Stimulated activated naive CD8-positive, alpha-beta T cell treated with anti-CD3 and anti-CD28 coated beads, Interleukin-15, Interleukin-2, amounts not matched to agents 100 U/mL and 50 U/mL, for 24 hours (primary cell): ENCODE results near the gene GNAI2.
A peak's percentile ranks its signal among the peaks of the same experiment; 100 is the strongest.
"Not testable (repeated sequence)": the region's sequence is repeated elsewhere in the genome, so short reads cannot be mapped to it uniquely, and the experiment has no call there.

Source experiments
- ATAC-seq: fragments of 150-1000 bp; cut with Tn5 transposase; one replicate; pipeline ENCODE4 v1.10.0; 2021
- DNase-seq: peaks from one replicate; pipeline ENCODE4 v3.0.0; 2021

Gene GNAI2

DNA sequence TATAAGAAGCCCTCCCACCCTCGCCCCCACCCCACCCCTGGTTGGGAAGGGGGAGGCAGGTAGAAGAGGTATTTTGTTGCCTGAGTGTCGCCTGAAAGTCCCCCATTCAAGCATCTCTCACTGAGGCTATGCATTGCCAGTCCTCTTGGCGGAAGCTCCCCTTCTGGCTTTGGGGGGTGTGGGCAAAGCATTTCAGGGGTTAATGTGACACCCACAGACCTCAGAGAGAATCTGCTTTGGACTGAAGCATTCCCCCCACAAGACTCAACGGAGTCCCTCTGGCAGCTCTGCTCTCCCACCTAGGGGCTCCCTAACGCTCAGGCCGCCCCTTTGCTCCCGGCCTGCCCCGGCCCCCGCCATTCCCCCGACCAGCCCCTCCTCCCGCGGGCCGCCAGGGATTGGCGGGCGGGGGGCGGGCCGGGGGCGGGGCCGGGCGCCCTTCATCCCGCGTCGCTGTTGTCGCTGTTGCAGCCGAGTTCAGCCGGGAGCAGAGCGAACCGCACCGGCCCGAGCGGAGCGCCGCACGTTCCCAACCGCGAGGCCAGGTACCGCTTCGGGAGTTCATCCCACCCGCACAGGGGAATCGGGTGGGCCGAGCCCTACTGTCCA is 31.1 kb upstream of the GNAI2 start, which contains the start of gene SLC38A3:
SLC38A3 (plus strand) TSS at position 468 of the 609 bp plus-strand sequence. CDS start 8,929 bp downstream, outside the sequence.
- ATAC-seq (peak; percentile 26), DNase-seq (peak; percentile 12)

DNA sequence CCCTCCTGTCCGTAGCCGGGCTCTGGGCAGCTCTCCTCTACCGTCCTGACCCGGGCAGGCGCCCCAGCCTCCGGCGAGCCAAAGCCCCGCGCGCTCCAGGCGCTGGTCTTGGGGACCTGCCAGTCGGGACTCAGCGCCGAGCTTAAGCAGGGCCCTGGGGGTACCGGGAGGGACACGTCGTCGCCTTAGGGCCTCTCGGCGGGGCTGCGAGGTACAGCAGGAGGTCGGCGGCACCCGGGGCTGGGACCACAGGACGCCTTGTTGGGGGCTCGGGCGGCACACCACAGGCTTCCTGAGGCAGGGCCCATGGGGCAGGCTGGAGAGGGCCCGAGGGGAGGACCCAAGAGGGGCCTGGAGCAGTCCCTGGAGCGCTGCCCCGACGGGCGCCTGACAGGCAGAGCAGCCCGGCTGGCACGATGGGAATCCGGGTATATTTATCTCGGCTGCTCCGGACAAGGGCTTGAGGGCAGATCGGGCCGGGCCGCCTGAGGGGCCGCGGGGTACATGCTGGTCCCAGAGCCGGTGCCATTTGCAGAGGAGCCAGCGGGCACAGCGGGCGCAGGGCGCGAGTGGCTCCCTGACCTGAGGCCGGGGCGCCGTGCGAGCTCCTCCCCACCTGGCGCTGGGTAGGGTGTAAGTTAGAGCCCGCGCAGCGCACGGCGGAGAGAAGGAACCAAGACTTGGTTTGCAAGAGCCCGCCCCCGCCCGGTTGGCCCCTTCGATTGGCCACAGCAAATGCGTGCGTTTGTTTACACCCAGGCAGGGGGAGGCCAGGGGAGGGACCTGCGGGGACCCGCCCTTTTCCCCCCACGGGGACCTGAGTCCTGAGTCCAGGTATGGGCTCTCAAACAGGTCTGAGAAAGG is 30.4 kb upstream of the GNAI2 start:
- DNase-seq (peak; percentile 41), ATAC-seq (peak; percentile 30)

DNA sequence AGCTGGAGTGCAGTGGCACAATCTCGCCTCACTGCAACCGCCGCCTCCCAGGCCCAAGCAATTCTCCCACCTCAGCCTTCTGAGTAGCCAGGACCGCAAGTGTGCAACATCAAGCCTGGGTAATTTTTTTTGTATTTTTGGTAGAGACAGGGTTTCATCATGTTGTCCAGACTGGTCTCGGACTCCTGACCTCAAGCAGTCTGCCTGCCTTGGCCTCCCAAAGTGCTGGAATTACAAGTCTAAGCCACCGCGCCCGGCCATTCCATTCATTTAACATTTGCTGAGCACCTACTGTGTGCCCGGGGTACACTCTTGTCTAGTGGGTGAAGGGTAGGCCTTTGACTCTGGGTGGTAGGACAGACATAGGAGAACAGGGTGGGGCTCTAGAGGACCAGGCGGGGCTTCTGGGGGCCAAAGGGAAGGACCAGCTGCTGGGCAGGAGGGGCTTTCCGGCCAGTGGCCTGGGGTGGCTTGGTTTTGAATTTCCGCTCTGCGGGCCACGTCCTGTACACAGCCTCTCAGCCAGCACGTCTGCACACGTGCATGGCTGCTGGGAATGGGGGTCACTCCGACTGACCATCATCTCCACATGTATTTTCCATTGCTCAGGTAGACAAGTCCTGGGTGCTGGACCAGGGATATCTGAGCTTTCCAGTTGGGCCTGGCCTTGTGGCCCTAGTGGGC is 28.5 kb upstream of the GNAI2 start:
- no peak for DNase-seq
- ATAC-seq = no peak

DNA sequence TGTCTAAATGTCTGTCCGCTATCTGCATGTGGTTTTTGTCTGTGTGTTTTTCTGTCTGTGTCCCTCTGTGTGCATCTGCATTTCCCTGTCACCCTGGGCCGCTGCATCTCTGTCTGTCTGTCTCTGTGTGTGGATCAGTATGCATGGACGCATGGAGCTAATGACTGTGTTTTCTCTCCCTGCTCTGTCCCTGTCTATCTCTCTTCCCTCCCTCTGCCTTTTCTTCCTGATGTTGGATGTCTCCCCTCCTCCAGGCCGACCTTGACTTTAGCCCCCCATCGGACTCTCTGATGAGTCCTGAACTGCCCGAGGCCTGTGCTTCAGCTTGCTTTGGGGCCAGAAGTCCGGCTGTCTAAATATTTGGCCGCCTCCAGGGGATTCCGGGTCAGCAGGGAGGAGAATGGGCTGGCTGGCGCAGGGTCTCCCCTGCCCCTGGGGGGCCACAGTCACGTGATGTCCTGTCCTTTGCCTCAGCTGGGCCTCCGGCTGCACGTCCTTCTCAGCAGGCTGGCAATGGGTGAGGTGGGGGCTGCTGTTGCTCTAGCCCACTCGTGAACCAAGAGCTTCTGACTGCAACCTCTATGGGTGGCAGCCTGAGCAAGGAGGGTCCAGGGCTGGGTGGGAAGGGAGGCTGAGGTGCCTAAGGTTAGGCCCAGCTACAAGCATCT is 27.2 kb upstream of the GNAI2 start:
- DNase-seq = no peak
- ATAC-seq = no peak

DNA sequence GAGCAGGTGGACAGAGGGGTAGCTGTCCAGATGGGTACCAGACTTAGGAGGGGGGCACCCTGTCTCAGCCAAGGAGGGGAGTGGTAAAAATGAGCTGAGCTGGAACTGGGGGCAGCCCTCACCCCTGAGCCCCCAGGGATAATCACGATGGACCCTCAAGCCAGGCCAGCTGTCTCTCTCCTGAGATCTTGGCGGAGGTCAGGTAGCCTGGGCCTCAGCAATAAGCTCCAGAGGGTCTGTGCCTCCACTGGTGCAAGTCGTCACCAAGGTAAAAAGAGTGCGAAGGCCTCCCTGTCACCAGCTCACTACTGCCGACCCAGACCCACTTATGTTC is 25.9 kb upstream of the GNAI2 start:
- DNase-seq = no peak
- ATAC-seq = no peak

DNA sequence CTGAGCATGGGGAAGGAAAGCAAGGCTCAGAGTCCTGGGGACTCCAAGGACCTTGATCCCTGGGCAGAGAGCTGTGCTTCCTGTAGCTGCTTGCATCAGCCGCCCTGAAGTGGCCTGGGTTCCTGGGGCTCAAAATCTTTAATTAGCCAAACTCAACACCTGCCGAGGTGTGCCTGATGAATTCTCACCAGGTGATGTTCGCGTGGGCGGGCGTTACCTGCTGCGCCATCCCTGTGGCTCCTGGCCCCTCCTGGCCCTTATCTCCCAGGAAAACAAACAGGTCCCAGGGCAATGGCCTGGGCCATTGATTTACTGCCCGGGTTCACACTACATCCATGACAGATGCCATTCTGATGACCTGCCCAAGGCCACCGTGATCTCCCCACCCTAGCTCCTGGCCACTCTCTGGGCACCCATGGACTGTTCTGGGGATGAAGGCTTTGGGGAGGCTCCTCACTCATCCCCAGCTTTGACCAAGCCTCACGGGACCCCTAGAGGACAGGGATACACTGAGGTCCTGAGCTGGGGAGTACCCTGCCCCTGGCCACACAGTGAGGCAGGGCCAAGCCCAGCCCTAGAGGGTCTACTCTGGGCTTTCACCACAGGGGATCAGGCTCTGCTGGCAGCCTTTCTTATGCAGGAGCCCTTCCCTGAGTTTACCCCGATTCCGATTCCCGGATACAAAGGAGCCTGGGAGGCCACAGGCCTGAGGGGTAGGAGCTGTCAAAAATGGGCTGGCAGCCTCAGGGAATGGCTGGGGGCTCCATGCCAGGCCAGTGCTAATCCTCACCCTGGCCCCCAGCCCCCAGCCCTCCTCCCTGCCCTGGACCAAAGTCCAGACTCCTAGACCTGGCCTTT is 25.3 kb upstream of the GNAI2 start:
- DNase-seq (no peak), ATAC-seq (no peak)

DNA sequence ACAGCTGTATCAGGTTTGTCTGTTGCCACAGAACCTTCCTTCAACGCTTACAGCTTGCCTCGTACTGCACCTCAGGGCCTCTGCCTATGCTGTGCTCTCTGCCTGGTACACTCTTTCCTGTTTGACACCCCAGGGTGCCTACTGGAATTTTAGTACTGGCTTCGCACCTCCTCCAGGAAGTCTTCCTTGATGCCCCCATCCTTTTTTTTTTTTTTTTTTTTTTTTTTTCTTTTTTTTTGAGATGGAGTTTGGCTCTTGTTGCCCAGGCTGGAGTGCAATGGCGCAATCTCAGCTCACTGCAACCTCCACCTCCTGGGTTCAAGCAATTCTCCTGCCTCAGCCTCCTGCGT is 24.7 kb upstream of the GNAI2 start:
- not testable (repeated sequence) for DNase-seq, ATAC-seq

DNA sequence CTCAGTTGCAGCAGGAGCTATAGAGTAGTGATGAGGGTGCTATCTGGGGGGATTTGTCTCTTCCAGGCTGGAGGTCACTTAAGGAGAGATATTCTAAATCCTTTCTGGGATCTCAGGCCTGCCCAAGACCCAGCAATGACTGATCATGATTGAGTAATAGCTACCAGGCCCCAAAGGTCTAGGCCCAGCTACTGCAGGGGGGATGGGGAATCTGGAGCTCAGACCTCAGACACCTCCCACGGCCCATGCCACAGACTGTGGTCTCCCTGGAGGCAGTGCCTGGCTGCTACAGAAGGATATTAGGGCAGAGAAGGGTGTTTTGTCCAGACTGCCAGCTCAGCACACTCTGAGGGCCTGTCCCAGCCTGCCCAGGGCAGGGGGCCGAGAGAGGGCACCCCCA is 24.1 kb upstream of the GNAI2 start:
- peak; percentile 68 for DNase-seq
- peak; percentile 90 for ATAC-seq

DNA sequence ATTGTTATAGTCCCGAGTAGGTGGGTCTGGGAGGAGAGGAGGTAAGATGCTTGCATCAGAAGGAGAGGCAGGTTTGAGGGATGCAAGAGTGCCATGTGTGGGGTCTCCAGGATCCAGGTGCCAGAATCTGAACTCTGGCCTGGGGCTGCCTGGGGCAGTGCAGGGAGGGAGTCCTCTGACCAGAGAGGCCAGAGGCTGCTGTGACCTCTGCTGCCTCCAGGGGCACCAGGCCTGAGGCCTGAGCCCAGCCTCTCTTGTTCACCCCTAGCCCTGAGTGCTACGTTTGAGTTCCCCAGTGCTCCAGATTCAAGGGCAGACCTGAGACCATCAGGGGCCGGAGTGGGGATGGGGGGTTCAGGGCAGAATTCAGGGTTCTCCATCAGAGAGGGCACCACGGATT is 23.5 kb upstream of the GNAI2 start:
- DNase-seq (no peak), ATAC-seq (no peak)

DNA sequence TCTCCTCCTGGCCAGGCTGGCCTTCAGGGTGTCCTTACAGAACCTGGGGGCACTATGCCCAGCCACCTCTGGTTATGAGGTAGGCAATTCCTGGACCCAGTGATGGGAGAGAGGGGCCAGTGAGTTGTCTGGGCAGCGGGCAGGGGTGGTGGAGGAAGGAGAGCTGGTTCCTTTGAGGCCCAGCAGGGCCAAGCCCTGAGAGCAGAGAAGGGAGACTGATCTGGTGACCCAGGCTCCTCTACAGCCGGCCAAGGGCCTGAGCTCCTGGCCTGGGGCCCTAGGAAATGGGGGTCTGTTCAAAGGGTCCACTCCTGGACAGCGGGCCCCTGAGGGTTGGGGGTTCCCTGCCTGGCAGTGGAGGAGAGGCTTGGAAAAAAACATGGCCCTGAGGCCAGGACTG is 23.0 kb upstream of the GNAI2 start:
- DNase-seq (no peak), ATAC-seq (no peak)

DNA sequence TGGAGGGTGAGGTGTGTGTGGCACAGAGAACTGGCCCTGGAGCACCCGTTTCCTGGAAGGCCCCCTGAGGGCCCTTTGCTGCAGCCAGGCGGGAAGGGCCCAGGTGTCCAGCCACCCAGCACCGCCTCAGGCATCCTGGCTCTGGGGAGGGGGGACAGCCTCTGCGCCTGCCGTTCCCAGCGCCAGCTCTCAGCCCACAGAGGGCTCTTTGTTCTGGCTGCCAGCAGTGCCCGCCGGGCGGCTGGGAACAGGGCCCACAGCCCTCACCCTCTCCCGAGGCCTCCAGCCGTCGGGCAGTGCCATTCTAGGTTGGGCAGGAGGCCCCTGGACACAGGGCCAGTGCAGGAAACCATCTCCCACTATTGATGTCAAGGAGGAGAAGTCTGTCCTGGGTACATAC is 22.6 kb upstream of the GNAI2 start:
- ATAC-seq = no peak
- no peak for DNase-seq

DNA sequence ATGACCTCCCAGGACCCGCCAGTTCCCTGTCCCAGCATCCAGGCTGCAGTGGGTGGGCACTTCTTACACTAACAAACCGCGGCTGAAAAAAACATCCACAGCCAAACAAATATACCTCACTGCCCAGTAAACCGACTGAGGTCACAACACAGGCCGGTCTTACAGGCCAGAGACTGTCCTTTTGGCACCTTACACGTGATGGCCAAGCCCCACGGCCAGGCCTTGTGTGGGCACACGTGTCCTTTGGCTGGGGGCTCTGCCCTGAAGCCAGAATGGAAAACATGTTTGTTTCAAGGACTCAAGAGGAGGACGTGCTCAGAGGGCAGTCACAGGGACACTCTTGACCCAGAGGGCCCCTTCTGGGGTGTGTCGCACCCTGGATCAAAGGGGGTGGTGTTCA is 21.2 kb upstream of the GNAI2 start:
- DNase-seq (no peak), ATAC-seq (no peak)

DNA sequence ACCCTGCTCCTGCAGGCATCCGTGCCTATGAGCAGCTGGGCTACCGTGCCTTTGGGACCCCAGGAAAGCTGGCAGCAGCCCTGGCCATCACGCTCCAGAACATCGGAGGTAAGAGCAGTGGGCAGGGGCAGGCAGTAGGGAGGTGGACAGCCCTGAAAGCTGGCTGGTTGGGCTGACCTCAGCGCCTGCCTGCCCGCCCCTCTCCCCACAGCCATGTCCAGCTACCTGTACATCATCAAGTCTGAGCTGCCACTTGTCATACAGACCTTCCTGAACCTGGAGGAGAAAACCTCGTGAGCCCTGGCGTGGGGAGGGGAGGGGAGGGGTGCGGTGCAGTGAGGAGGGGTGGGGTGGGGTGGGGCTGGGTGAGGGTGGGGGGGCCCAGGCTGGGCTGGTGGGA is 20.5 kb upstream of the GNAI2 start:
- no peak for DNase-seq
- ATAC-seq = no peak

DNA sequence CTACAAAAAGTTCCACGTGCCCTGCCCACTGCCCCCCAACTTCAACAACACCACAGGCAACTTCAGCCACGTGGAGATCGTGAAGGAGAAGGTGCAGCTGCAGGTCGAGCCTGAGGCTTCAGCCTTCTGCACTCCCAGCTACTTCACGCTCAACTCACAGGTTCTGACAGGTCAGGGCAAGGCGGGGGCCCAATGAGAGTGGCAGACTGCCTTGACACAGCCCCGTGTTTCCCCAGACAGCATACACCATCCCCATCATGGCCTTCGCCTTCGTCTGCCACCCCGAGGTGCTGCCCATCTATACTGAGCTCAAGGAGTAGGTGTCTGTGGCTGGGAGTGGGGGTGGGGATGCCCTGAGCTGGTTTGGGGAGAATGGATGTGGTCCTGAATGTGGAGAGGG is 18.3 kb upstream of the GNAI2 start:
- ATAC-seq = no peak
- DNase-seq = no peak

DNA sequence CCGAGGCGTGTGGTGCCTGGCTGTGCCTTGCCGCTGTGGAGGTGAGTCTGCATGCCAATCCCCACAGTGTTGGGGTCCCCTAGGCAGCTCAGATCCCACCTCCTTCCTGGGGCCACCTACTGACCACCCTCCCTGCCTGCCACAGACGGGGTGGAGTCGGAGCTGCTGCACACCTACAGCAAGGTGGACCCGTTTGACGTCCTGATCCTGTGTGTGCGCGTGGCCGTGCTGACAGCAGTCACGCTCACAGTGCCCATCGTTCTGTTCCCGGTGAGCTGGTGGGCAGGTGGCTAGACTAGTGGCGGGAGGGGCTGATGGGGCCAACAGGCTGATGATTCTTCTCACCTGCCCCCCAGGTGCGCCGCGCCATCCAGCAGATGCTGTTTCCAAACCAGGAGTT is 17.6 kb upstream of the GNAI2 start:
- no peak for ATAC-seq
- DNase-seq = no peak

DNA sequence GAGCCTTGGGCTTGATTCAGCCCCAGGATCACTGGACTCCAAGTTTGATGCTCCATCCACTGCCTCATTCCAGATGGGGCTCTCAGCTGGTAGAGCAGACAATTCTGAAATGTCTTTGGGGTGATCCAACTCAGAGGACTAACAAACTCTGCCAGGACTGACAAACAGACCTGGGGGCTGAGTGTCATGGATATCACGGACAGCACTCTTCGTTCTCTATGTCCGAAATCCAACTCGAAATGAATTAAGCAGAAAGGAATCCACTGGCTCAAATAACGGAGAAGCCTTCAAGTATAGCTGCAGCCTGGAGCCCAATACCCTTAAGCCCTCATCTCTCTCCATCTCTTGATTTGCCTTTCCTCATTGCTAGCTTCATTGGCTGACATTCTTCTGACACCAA is 16.7 kb upstream of the GNAI2 start:
- DNase-seq = no peak
- no peak for ATAC-seq

DNA sequence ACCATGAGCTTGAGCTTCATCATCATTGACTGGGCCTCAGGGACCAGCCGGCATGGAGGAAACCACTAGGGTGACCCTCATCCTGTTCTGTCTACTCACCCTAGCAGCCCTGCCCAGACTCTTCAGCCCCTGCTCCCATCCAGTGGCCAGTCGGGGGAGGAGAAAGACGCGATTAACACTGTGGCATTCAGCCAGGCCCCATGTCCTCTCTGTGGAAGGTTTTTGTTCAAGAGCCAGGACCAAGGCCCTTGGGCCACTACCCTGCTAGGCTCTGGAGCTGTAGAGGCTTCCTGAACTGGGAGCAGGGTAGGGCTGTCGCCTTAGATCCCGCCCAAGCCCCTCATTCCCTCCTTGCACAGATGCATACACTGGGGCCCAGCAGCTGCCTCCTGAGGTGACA is 15.9 kb upstream of the GNAI2 start:
- no peak for ATAC-seq

DNA sequence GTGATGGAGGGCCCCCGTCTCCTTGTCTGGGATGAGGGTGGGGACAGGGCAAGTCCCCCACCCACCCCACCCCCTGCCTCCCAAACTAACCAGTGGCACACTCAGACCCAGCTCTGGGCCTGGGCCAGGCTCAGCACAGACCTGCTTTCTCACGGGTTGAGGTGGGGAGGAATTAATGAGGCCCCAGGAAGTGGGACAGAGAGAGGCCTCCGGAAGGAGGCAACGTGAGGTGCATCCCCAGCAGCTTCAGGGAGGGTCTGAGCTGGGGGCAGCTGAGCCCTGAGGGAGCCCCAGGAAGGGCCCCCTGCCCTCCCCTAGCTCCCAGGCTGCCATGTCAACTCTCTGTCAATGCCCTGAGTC is 15.0 kb upstream of the GNAI2 start:
- no peak for DNase-seq
- ATAC-seq = no peak

More for the DNA sequence above, 15.9 kb upstream of the GNAI2 start:
- no peak for DNase-seq

DNA sequence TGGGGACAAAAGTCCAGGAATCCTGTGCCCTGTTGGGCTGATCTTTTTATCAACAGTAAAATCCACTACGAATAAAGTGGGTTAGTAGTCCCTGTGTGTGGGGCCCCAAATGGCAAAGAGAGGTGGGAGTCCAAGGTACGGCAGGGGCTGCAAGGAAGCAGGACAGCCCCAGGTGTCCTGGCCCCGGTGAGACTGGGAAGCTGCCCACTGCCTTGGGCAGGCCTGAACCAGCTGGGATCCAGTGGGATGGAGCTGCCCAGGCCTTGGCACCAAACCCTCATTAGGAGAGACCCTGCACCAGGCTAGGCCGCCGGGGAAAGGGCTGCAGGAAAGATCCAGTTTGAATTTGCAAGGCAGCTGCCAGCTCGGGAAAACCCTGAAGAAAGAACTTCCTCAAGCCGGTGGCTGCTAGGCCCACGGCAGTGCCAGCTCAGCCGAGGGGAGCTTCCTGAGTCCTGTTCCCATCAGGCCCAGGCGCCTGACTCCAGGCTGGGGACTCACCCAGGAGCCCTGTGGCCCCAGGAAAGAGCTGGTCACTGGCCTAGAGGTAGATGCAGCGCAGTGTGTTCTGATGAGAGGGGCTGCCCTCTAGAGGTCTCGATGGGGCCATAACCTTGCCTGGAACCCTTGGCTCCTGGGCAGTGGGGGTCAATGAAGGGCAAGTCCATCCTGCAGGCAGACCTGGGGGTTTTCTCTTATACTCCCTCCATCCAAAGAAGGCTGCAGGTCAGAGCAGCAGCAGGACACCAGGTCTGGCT is 14.4 kb upstream of the GNAI2 start:
- ATAC-seq (no peak), DNase-seq (no peak)

DNA sequence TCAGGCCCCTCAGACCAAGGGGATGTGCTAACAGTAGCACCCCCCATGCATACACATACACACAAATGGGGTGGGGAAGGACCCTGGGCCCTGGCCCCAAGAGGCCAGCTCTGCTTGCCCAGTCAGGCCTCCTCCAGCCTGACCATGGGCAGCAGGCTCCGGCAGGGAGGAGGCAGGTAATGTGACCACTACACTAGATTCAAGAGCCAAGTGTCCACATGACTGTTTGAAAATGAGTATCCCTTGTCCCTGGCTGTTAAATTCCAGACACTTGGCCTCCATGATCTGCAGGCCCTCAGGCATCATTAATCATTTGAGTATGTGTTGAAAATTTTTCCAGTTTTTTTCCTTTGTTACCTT is 13.9 kb upstream of the GNAI2 start:
- no peak for DNase-seq
- ATAC-seq = no peak

DNA sequence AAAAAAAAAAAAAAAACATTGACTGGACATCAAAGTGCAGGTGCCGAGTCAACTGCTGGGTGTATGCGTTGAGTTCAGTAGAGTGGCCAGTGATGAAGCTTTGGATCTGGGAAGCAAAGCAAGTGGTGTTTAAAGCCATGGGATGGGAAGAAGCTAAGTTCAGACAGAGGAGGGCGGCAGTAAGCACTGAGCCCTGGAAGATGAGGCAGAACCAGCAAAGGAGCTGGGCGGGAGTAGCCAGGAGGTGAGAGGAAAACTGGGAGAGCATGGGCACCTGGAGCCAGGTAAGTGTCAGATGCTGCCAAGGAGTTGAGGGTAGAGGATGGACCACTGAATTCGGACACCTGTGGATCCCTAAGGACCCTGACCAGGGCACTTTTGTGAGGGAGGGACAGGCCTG is 11.4 kb upstream of the GNAI2 start:
- no peak for DNase-seq
- ATAC-seq = no peak
